Liver (tissue), 9 donors: ENCODE data around the gene BABAM1. TPM values are rescaled to one million over a fixed set of nuclear protein-coding genes. Genes with fewer than 3 reads are reported as not detected.

Experiments
- DNase-seq: peaks from one replicate; pipeline ENCODE4 v3.0.0-alpha.2; 2017; ENCODE audit warnings: low spot score
- H3K27ac ChIP-seq, 2 donors: one replicate each; pipeline ENCODE4 v1.7.0; 2013; ENCODE audit warnings: inconsistent platforms in 2 of 2, low read length in 2 of 2, control low read depth in 1 of 2, low read depth in 1 of 2, mild to moderate bottlenecking in 1 of 2
- H3K27me3 ChIP-seq, 4 donors: one replicate each; pipeline versions ENCODE4 v1.6.1 to v1.7.0; 2013; ENCODE audit warnings: low read length in 3 of 4, inconsistent platforms in 1 of 4, mild to moderate bottlenecking in 1 of 4, moderate library complexity in 1 of 4; ENCODE audit not compliant: control insufficient read depth in 4 of 4, insufficient read depth in 4 of 4
- H3K36me3 ChIP-seq, 4 donors: one replicate each; pipeline versions ENCODE4 v1.6.1 to v1.7.0; 2013; ENCODE audit warnings: low read length in 3 of 4, mild to moderate bottlenecking in 3 of 4, low read depth in 1 of 4, moderate library complexity in 1 of 4; ENCODE audit not compliant: control insufficient read depth in 4 of 4, insufficient read depth in 3 of 4
- H3K4me1 ChIP-seq, 4 donors: one replicate each; pipeline versions ENCODE4 v1.6.1 to v1.7.0; 2013; ENCODE audit warnings: low read length in 3 of 4, mild to moderate bottlenecking in 3 of 4, moderate library complexity in 1 of 4; ENCODE audit not compliant: control insufficient read depth in 4 of 4, insufficient read depth in 4 of 4
- H3K4me3 ChIP-seq, 3 donors: one replicate each; pipeline versions ENCODE4 v1.6.1 to v1.7.0; 2013; ENCODE audit warnings: low read length in 3 of 3, control low read depth in 1 of 3, low read depth in 1 of 3, mild to moderate bottlenecking in 1 of 3
- H3K9ac ChIP-seq, 2 donors: one replicate each; pipeline ENCODE4 v1.7.0; 2013; ENCODE audit warnings: low read length in 2 of 2, mild to moderate bottlenecking in 2 of 2, moderate library complexity in 2 of 2, control low read depth in 1 of 2, low read depth in 1 of 2
- H3K9me3 ChIP-seq, 4 donors: one replicate each; pipeline versions ENCODE4 v1.6.1 to v1.7.0; 2013; ENCODE audit warnings: low read length in 3 of 4; ENCODE audit not compliant: control insufficient read depth in 4 of 4
- ATF3 ChIP-seq: IDR thresholded peaks from 2 replicates; pipeline ENCODE4 v1.6.1; 2016; ENCODE audit warnings: antibody characterized with exemption
- CTCF ChIP-seq: fragments of 150-350 bp; IDR thresholded peaks from 2 replicates; pipeline ENCODE4 v1.5.1; 2017; ENCODE audit warnings: improper control_type of control experiment, low read depth, low read length; ENCODE audit not compliant: missing input control
- EGR1 ChIP-seq, 2 donors: IDR thresholded peaks; 2 replicates each; pipeline ENCODE4 v1.6.1; 2016 to 2018; ENCODE audit warnings: antibody characterized with exemption in 2 of 2, low read depth in 2 of 2
- FOXA1 ChIP-seq: IDR thresholded peaks from 2 replicates; pipeline ENCODE4 v1.6.1; 2016; ENCODE audit warnings: antibody characterized with exemption
- FOXA2 ChIP-seq: IDR thresholded peaks from 2 replicates; pipeline ENCODE4 v1.6.1; 2016; ENCODE audit warnings: antibody characterized with exemption
- GABPA ChIP-seq, 2 donors: IDR thresholded peaks in 1 of 2; conservative IDR thresholded peaks in 1 of 2; 2 replicates each; pipeline ENCODE4 v1.6.1; 2016; ENCODE audit warnings: antibody characterized with exemption in 2 of 2, mild to moderate bottlenecking in 1 of 2, moderate library complexity in 1 of 2
- HNF4A ChIP-seq, 2 donors: conservative IDR thresholded peaks; 2 replicates each; pipeline ENCODE4 v1.6.1; 2016; ENCODE audit warnings: antibody characterized with exemption in 2 of 2, mild to moderate bottlenecking in 2 of 2
- HNF4G ChIP-seq: IDR thresholded peaks from 2 replicates; pipeline ENCODE4 v1.6.1; 2016; ENCODE audit warnings: antibody characterized with exemption
- MAX ChIP-seq: IDR thresholded peaks from 2 replicates; pipeline ENCODE4 v1.6.1; 2016; ENCODE audit warnings: antibody characterized with exemption
- NR2F2 ChIP-seq: IDR thresholded peaks from 2 replicates; pipeline ENCODE4 v1.6.1; 2016; ENCODE audit warnings: antibody characterized with exemption
- RAD21 ChIP-seq, 2 donors: IDR thresholded peaks; 2 replicates each; pipeline ENCODE4 v1.6.1; 2016; ENCODE audit warnings: antibody characterized with exemption in 2 of 2, mild to moderate bottlenecking in 2 of 2
- RXRA ChIP-seq, 2 donors: IDR thresholded peaks; 2 replicates each; pipeline ENCODE4 v1.6.1; 2017 to 2018; ENCODE audit warnings: antibody characterized with exemption in 2 of 2, mild to moderate bottlenecking in 1 of 2
- SP1 ChIP-seq: IDR thresholded peaks from 2 replicates; pipeline ENCODE4 v1.6.1; 2018; ENCODE audit warnings: antibody characterized with exemption, mild to moderate bottlenecking
- TAF1 ChIP-seq: conservative IDR thresholded peaks from 2 replicates; pipeline ENCODE4 v1.6.1; 2016; ENCODE audit warnings: antibody characterized with exemption, mild to moderate bottlenecking
- YY1 ChIP-seq: IDR thresholded peaks from 2 replicates; pipeline ENCODE4 v1.6.1; 2016; ENCODE audit warnings: antibody characterized with exemption, mild to moderate bottlenecking
- ZBTB33 ChIP-seq: IDR thresholded peaks from 2 replicates; pipeline ENCODE4 v1.6.1; 2016; ENCODE audit warnings: antibody characterized with exemption
- WGBS: extraction: QIAGEN DNeasy Blood & Tissue Kit; methylation state at CpG from one replicate; pipeline ENCODE4 v1.1.7; 2013; 5-methylcytosine and 5-hydroxymethylcytosine counted together
- polyA plus RNA-seq, 2 donors: library from polyadenylated mRNA; stranded (reverse) in 1 of 2; unstranded in 1 of 2; fragments of 200-250 nt in 1 of 2; fragments of >200 nt in 1 of 2; fragmentation: Nextera tagmentation in 1 of 2; extraction: Ambion mirVana in 1 of 2; gene quantifications; one replicate each; pipeline versions ENCODE4 v1.2.1 to v1.2.3, GENCODE V29; 2013 to 2015
- total RNA-seq, 2 donors: library from RNA; depleted of rRNA; stranded (reverse); fragments of >200 nt; gene quantifications; one replicate each; pipeline ENCODE4 v1.2.3, GENCODE V29; 2014
- donor health status: healthy.
- donor health status: healthy.
- donor health status: healthy.
- donor health status: healthy.
- donor health status: healthy.

BABAM1 gene
- total and polyA plus RNA-seq, 4 donors, result 29.3 to 47.0 (median 33.5) TPM

GRCh38 chr19:17227798-17228367, 39.4 kb upstream of the BABAM1 start:
- WGBS, result 50% methylated on average over 13 of the region's 13 CpGs
- DNase-seq, result no peak
- H3K27me3 ChIP-seq, result no peaks in the 10 kb centered on the region
- H3K9ac ChIP-seq, result peak overlapping the region in 1 of 2 donors; percentile 5
- peaks cover 3 to 17% (median 10%) of the 10 kb centered on the region in 4 donors for H3K4me1 ChIP-seq
- H3K27ac ChIP-seq, result peak overlapping the region in 1 of 2 donors; percentile 25
- peaks cover 5 to 24% (median 13%) of the 10 kb centered on the region in 4 donors for H3K36me3 ChIP-seq
- no peak overlapping the region for H3K4me3 ChIP-seq
- no peaks in the 10 kb centered on the region for H3K9me3 ChIP-seq
- TF ChIP-seq HNF4A (conservative IDR thresholded peaks at IDR 0.05) (peak in 1 of 2 donors; percentile 27), CTCF (no peak), EGR1 (IDR thresholded peaks at IDR 0.05; ENCODE audit: low read depth in 2 of 2) (no peak), SP1 (peak; percentile 16), MAX (no peak), RXRA (IDR thresholded peaks at IDR 0.05) (peak in 1 of 2 donors; percentile 12), HNF4G (no peak), FOXA1 (no peak)

- 98% methylated on average over 3 of the region's 3 CpGs for WGBS
- Histone ChIP-seq H3K9ac (no peak overlapping the region), H3K27me3 (no peaks in the 10 kb centered on the region), H3K4me1 (peaks cover 3 to 24% (median 10%) of the 10 kb centered on the region in 4 donors), H3K4me3 (no peak overlapping the region), H3K9me3 (no peaks in the 10 kb centered on the region), H3K36me3 (peaks cover 5 to 27% (median 17%) of the 10 kb centered on the region in 4 donors), H3K27ac (no peak overlapping the region)
- TF ChIP-seq ZBTB33, result no peak
- no peak for TF ChIP-seq ATF3
- no peak for TF ChIP-seq TAF1
- no peak for TF ChIP-seq NR2F2
- TF ChIP-seq HNF4G, result no peak
- no peak for TF ChIP-seq GABPA (IDR thresholded peaks at IDR 0.05 in 1 of 2, conservative IDR thresholded peaks at IDR 0.05 in 1 of 2)
- no peak for TF ChIP-seq EGR1 (IDR thresholded peaks at IDR 0.05; ENCODE audit: low read depth in 2 of 2)
- no peak for TF ChIP-seq HNF4A (conservative IDR thresholded peaks at IDR 0.05)
- no peak for DNase-seq
Observed at GRCh38 chr19:17229890-17230289, 37.4 kb upstream of the BABAM1 start.

GRCh38 chr19:17232258-17232657, 35.0 kb upstream of the BABAM1 start:
- H3K4me3 ChIP-seq, result no peak overlapping the region
- H3K9ac ChIP-seq, result no peak overlapping the region
- peaks cover 12 to 37% (median 21%) of the 10 kb centered on the region in 4 donors for H3K4me1 ChIP-seq
- no peaks in the 10 kb centered on the region for H3K27me3 ChIP-seq
- no peak overlapping the region for H3K27ac ChIP-seq
- H3K36me3 ChIP-seq, result peaks cover 5 to 27% (median 17%) of the 10 kb centered on the region in 4 donors
- H3K9me3 ChIP-seq, result no peaks in the 10 kb centered on the region
- no peak for DNase-seq
- 95% methylated on average over 25 of the region's 25 CpGs for WGBS
- TF ChIP-seq HNF4A (conservative IDR thresholded peaks at IDR 0.05) (no peak), FOXA2 (no peak), NR2F2 (no peak), SP1 (no peak), RAD21 (IDR thresholded peaks at IDR 0.05) (no peak), FOXA1 (no peak), TAF1 (no peak), RXRA (IDR thresholded peaks at IDR 0.05) (no peak), YY1 (no peak), MAX (no peak), GABPA (IDR thresholded peaks at IDR 0.05 in 1 of 2, conservative IDR thresholded peaks at IDR 0.05 in 1 of 2) (no peak), CTCF (no peak)
